Skin of body (tissue), 2 donors: ENCODE results near the gene EYA2. TPM values are rescaled to one million over a fixed set of nuclear protein-coding genes. Genes with fewer than 3 reads are reported as not detected.
"Not testable (repeated sequence)": the region's sequence is repeated elsewhere in the genome, so short reads cannot be mapped to it uniquely, and the experiment has no call there.

Experiments
- DNase-seq: peaks from one replicate; lab custom pipeline; 2025; lab: John Stamatoyannopoulos, UW
- total RNA-seq: library from RNA; depleted of rRNA; stranded (reverse); fragments of >200 nt; gene quantifications from one replicate; pipeline ENCODE4 v1.2.3, GENCODE V29; 2014

The EYA2 gene
- total RNA-seq, 1 donor from 2014 or later: 0.59 TPM

DNA sequence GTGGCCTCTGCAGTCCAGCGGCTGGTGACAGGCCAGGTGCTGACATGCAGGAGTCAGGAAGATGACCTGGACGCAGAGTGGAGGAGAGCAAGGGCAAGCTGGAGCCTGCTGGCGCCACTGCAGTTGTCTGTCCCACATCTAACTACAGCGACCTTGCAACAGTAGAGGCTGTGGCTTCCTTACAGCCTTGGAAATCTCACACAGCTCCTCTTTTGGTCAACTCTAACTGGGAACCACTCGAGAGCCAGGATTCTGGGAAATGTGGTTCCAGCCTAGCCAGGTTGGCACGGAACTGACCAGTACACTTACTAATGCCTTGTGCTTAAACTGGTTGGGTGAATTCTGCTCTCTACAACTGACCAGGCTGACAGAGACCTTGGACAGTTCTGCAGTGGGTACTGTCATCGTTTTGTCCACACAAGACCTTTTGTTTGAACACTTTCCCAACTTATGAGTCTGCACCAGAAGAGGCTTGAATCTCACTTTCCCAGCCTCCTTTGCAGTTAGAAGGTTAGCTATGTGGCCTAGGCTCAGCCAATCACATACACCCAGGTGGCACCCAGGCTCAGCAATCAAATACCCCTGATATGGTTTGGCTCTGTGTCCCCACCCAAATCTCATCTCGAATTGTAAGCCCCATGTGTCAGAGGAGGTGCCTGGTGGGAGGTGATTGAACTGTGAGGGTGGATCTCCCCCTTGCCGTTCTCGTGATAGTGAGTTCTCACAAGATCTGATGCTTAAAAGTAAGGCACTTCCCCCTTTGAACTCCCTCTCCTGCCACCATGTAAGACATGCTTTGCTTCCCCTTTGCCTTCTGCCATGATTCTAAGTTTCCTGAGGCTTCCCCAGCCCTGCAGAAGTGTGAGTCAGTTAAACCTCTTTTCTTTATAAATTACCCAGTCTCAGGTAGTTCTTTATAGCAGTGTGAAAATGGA lies 308.4 kb downstream of the EYA2 start:
- DNase-seq: no peak

GRCh38 chr20:47204008-47204849 lies 309.6 kb downstream of the EYA2 start:
- DNase-seq: no peak

DNA sequence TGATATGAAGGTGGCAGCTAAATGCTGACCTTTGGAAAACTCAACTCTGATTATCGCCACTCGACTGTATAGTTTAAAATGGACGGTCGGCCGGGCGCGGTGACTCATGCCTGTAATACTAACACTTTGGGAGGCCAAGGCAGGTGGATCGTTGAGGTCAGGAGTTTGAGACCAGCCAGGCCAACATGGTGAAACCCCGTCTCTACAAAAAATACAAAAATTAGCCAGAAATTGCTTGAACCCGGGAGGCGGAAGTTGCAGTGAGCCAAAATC lies 310.1 kb downstream of the EYA2 start:
- not testable (repeated sequence) for DNase-seq

- DNase-seq: peak; percentile 76
These were observed 311.0 kb downstream of the EYA2 start for GRCh38 chr20:47205577-47206123.

DNA sequence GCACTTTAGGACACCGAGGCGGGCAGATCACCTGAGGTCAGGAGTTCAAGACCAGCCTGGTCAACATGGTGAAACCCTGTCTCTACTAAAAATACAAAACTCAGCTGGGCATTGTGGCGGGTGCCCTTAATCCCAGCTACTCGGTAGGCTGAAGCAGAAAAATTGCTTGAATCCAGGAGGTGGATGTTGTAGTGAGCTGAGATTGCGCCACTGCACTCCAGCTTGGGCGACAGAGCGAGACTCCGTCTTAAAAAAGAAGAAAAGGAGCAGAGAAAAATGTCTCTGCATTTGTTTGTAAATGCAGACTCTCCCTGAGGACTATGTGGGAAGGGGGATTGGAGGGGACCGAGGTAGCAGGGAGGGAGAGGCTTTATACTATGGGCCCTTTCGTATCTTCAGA lies 311.9 kb downstream of the EYA2 start:
- DNase-seq: not testable (repeated sequence)

DNA sequence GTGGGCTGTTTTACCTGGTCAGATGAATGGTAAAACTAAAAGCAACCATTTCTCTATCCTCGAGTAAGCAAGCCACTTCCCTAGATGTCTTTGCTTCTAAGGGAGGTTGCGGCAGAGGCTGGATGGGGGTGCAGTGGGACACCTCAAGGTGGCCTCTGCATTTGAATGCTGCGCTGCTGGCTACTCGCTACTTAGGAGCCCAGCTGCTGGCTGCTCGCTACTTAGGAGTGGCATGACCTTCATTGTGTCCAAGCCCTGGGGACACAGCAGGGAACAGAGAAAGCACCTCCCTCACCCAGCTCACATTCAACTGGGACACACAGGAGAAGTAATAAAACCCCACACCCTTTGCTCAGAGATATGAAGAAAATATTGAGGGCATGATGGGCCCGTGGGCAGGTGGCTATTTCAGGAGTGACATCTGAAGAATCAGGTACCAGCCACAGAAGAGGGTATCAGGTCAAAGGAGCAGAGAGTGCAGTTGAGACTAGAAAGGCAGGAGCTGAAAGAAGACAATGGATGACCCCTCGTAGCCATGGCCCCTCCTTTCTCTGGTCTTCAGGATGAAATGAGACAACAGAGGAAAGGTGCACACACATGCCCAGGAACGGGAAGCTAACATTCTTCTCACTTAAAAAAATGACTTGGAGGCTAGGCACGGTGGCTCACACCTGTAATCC lies 312.5 kb downstream of the EYA2 start:
- no peak for DNase-seq

DNA sequence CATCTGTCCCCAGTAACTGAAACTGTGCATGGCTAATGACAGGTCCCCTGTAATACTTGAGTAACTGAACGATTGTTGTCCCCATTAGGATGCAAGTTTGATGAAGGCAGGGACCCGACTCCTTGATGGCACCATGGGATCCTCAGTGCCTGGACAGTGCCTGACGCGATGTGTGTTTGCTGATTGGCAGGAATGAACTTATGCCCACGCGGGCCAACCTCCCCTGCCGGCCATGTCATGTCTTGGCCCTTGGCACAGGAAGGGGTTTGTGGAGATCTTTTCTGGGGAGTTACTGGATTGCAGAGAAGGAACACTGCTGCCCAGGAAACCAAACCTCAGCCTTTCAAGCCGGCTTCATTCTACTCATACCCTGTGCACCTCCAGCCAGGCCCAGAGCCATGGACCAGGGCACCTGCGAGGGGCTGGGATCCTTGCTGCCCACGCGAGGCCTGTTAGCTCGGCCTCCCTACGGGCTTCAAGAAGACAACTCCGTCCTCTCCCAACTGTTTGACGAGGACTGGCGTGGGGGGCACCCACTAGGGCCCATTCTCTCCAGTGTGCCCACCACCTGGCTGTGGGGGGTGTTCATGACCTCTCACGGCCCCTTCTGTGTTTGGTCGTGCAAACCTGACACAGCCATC lies 314.0 kb downstream of the EYA2 start:
- no peak for DNase-seq

DNA sequence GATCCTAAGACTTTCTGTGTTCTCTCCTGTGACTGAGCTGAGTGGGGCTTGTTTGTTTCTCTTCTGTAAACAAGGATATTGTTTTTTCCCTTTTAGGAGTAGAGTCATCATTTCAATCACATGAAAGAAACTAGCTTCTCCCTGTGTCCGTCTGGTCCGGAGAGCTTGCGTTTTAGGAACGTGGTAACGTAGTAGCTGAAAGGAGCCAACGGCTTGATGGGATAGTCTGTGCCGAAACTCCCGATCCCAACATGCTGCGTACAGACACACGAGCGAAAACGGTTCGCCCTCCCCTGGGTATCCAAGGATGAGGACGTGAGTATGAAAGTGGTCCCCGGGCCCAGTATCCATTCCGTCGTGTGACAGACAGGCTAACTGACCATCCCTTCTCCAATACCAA lies 315.3 kb downstream of the EYA2 start:
- DNase-seq: no peak

DNA sequence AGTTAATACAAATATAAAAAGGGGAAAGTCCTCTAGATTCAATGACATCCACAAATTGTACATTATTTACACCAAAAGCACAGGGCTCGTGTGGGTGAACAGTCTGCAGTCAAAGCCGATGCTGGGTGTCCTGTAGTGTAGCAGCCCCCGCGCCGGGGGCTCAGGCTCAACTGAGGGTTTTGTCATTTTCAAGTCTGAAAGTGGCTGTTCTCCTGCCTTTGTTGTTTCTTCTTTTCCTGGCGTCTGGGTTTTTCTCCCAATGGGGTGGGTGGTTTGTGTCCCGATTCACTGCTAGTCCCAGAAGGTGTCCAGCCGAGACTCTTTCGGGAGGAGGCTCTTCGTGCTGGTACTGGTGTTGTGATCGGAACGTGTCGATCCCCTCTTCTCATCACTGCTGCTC lies 315.8 kb downstream of the EYA2 start:
- no peak for DNase-seq

- DNase-seq: no peak
These were observed 316.4 kb downstream of the EYA2 start for GRCh38 chr20:47211036-47211435.

DNA sequence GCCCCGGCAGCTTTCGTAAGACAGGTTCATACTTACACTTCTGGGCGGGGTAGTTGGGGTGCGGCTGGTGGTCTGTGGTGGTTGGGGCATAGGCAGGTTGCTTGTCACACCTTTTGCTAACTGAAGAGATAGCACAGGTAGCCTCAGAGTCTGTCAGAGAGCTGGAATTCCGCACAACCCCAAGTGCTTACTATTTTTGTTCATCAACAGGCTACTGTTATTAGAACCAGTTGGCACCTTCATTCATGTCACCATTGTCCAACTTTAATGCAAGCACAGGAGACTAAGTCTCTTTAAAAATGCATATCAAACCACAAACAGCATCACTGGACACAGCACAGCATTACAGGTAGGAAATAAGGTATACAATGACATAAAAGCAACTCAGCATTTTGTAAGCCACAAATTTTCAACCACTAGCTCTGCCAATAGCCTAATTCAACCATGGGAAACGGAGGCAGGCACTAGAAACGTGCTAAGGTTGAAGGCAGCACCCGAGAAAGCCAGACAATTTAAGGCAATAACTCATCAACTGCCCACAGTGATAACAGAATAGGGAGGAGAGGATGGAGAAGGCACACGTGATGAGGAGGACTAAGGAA lies 318.1 kb downstream of the EYA2 start:
- no peak for DNase-seq

DNA sequence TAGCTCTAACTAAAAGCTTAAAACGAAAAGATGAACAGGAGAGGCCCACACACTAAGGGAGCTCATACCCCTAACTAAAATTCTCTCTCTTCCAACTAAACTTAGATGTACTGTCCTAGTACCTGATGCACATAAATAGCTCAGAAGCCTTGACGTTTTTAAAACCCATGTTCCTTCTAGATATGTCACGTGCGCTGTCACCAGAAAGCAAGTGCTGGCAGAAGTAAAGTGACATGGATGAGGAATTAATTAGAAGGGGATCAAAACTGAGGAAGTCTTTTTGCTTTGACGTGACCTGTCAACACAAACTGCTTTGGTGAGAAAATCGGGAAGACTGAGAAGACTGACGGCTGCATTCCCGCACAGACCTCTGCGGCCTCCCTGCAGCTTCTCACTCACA lies 319.3 kb downstream of the EYA2 start:
- DNase-seq: no peak

GRCh38 chr20:47215653-47216397 lies 321.2 kb downstream of the EYA2 start:
- no peak for DNase-seq

- DNase-seq: no peak
These were observed 322.3 kb downstream of the EYA2 start for GRCh38 chr20:47216819-47217410.

- no peak for DNase-seq
These were observed 323.1 kb downstream of the EYA2 start for GRCh38 chr20:47217482-47218446.

DNA sequence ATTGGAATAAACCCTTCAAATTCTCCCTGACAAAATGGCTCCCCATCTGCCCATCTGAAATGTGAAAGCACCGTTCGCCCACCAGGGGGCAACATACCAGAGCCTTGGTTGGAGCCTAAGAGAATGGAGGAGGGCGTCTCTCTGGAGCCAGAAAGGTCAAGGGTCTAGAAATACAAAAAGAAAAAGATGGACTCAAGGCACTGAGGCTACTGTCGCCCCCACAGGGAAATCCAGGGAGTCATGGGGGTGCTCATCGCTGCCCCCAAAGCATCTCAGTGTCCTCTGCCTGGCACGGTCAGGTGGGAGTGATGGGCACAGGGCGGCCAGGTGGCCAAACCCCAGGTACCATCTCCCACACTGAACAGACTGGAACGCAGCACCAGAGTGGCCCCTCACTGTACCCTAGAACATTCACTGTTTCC lies 325.5 kb downstream of the EYA2 start:
- no peak for DNase-seq

DNA sequence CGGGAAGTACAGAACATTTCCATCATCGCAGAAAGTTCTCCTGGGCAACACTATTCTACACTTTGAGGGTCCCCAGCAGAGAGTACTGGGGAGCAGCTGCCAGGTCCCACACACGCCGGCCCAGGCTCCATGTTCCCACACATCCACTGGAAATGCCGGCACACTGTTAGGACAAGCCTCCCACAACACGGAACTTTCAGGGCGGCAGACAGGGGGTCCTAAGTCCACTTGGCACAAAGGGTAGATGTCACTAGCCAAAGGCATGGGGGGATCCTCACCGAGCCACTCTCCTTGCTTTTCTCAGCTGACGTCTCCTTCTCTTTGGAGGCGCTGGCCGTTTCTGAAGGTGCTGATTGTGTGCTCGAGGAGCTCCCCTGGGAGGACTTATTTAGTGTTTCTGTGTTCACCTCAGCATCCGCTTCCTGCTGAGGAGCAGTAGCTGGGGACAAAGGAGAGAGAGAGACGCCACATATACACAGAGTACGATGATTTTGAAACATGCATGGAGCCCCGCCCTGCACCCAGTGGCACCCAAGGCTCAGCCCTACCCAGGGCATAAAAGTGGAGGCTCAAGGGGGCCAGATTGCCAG lies 326.5 kb downstream of the EYA2 start:
- DNase-seq: no peak

- no peak for DNase-seq
These were observed 328.0 kb downstream of the EYA2 start for GRCh38 chr20:47222468-47223119.
